ELR (cell line): ENCODE data around the gene KIF3B.
"Not testable (repeated sequence)": the region's sequence is repeated elsewhere in the genome, so short reads cannot be mapped to it uniquely, and the experiment has no call there.

ENCODE experiments used
- DNase-seq: peaks from one replicate; pipeline ENCODE4 v3.0.0-alpha.2; 2015; ENCODE audit warnings: low read depth

KIF3B gene

DNA sequence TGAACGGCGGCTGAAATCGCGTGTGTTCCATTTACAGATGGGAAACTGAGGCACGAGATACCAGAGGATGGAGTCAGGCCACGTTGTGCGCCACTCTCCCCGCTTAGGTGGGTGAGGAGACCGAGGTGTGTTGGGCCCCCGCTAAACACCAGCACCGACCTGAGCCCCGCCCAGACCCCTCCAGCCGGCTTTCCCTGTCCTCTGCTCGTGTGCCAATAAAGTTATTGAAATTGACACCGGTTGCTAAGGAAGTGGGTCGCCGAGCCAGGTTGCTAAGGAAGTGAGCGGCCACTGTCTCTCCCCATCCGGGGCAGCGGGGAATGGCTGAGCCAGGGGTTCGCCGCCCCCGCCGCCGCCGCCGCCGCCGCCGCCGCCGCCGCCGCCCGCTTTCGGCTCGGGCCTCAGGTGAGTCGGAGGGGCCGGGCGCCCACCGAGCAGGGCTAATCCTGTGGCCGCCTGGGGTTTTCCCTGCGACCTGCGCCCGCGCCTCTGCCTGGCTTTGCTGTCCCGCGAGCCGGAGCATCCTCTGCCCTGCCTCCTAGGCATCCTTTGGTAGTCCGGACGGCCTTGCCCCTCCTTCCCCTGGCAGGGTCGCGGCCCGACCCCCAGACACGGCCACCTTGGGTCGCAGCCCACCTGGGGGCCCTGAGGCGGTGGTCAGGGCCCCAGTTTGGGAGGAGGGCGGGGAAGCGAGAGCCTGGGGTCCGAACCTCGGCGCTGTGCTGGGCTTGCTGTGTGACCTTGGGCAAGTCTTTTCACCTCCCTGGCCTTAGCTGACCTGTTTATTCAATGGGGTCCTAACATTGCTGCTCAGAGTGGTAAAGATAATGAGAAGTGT is at the start of gene KIF3B:
Gene KIF3B, plus strand, starts transcription at position 291 of the 838 bp plus-strand sequence. CDS start 32,127 bp downstream, outside the sequence.
- peak; percentile 95 for DNase-seq

GRCh38 chr20:32227744-32228688 is 49.4 kb upstream of the KIF3B start:
- no peak for DNase-seq

GRCh38 chr20:32229251-32229747 is 48.2 kb upstream of the KIF3B start:
- DNase-seq = no peak

DNA sequence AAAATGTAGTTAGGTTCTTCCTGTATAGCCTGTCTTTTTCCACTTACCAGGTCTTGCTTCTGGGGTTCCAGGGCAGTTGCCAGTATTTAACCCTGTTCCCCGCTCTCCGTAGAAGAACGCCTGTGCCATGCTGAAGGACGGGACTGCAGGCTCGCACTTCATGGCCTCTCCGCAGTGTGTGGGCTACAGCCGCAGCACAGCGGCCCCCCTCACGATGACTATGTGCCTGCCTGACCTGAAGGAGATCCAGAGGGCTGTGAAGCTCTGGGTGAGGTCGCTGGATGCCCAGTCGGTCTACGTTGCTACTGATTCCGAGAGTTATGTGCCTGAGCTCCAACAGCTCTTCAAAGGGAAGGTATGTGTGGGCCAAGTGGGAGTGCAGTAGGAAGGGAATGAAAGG is 46.7 kb upstream of the KIF3B start:
- no peak for DNase-seq

GRCh38 chr20:32231245-32231644 is 46.2 kb upstream of the KIF3B start:
- peak; percentile 34 for DNase-seq

DNA sequence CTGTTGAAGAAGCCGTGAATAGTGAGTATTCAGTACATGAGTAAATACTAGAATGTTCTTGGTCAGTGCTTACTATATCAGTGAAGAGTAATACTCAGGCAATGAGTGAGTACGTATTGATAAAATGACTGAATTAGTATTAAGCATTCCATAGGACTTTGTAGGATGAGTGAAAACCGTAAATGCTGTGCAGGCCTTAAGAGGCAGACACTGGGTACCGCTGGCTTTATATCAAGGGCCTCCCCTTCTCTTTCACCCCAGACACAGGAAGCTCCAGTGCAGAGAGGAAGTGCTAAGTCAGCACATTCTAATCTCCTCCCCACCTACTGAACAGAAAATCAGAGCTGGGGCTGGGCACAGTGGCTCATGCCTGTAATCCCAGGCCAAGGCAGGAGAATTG is 45.6 kb upstream of the KIF3B start:
- peak; percentile 13 for DNase-seq

DNA sequence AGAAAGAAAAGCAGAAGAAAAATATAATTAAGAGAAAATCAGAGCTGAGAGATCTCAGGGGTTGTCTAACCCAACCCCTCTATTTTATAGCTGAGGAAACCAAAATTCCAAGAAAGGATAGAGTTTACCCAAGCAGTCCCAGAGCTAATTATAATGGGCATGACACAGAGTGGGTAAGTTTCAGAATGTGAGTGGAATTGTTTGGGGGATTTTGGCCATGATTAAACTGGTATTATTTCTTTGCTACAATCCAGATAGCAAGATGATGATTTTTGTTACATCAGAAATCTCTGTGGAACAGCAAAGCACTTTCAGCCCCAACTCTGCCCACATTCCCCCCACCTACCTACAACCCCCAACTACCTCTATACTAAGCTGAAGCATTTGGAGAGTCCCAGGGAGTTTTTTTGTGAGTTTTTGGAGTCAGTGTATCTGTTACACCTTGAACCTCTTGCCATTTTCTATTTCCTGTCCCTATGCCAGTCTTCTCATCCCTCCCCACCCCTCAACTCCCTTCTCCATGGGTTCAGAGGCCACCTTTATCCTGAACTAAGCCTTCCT is 45.0 kb upstream of the KIF3B start:
- DNase-seq = no peak

DNA sequence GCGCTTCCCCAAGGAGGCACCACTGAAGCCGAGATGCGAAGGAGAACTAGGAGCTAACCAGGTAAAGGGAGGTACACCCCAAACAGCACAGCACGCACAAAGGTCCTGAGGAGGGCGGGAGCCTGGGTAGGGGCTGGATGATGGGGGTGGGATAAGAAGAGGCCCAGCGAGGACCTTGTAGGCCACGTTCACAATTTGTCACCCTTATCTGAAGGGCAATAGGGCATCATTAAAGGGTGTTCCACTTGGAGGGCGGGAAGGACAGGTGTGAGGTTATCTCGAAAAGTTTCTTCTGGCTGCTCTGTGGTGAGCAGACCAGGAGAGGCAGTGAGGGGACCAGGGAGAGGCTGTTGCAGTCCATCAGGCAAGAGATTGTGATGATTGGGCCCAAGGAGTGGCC is 44.2 kb upstream of the KIF3B start:
- no peak for DNase-seq

- no peak for DNase-seq
Measured at GRCh38 chr20:32234135-32234808, 43.2 kb upstream of the KIF3B start.

DNA sequence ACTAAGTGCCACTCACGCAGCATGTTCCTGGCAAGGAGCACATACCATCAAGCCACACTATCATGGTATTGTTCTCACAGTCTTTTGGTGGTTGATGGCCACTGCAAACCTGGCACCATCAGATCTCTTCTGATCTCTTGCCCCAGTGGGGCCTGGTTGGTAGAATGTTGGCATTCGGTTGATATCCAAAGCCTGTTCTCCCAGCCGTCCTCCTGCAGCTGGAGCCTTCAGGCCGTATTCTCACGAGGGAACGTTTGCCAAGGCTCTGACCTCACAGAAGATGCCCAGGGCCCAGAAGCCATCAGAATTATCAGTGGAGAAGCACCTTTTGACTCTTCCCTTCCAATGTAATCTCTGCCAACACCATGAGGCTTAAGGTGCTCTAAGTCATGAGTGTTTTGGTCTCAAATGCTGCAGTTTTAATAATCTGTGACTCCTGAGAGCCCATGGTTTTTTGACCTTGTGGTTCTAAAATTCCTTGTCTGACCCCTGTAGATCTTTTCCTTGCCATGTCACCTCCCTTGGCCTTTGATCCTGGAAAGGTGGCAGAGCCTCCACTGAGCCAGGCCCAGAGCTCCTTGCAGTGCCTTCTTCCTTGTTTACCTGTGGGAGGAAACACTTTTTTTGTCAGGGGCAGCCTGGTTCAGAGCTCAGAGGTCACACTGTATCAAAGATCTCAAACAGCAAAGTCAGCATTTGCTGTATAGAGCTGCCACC is 42.0 kb upstream of the KIF3B start:
- DNase-seq = no peak

GRCh38 chr20:32236048-32236533 is 41.4 kb upstream of the KIF3B start:
- no peak for DNase-seq

DNA sequence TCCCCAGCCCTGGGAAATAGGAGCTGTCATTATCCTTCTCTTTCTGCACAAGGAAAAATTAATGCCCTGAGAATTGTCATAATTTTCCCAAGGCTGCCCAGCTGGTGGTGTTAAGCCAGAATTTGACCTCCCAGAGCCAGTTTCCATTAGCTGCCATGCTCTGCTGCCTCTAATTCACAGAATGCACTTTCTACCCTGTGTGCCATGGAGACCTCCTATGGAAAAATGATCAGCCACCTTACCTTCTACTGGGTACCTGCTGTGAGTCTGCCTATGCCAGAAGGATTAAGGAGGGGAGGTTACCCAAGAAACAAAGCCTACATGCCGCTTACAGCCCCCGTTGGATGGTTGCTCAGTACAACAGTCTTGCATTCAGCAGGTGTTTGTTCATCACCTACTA is 40.6 kb upstream of the KIF3B start:
- DNase-seq = no peak

DNA sequence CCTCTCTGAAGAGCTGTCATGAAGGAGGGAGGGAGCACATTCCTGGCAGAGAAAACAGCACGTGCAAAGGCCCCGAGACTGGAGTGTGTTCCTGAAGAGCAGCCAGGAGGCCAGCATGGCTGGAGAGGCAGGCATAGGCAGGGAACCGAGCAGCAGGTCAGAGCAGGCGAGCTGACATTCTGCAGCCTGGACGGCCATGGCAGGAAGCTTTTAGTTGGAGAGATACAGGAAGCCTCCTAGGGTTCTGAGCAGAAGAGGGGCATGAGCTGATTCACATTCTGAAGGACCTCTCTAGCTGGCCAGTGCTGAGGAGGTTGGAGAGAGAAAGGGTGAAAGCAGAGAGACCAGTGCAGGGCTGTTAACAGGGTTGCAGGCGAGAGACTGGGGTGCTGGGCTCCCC is 40.0 kb upstream of the KIF3B start:
- no peak for DNase-seq

DNA sequence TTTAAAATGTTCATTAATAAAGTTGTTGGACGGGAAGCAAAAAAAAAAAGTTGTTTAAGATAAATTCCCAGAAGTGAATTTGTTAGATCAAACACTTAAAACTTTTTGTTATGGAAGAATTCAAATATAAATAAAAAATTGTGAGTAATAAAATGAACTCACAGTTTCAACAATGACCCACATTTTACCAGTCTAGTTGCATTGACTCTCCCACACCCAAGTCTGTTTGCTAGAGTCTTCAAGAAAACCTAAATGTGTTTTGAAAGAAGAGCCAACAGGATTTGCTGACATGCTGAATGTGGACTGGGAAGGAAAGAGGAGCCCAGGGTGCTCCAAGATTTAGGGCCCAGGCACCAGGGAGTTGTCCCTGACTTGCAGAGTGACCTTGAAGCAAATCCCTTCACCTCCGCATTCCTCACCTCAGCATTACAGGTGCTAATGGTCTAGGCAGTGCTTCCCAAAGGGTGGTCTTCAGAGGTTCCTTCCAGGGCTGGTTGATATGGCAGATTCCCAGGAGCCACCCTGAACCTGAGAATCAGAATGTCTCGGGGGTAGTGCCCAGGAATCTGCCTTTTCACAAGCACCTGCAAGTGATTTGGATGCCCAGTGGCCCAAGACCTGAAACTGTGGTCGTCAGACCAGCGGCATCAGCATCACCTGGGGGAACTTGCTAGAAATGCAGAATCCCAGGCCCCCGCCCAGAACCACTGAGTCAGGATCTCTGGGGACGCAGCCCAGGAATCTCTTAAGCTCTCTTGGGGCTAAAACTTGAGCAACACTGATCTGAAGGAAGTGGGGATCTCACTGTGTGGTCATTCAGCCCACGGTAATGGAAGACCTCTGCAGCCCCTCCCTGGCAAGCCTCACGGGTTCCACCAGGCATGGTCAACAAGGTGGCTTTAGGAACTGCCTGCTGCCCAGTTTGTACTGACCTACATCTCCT is 38.7 kb upstream of the KIF3B start:
- DNase-seq = no peak

DNA sequence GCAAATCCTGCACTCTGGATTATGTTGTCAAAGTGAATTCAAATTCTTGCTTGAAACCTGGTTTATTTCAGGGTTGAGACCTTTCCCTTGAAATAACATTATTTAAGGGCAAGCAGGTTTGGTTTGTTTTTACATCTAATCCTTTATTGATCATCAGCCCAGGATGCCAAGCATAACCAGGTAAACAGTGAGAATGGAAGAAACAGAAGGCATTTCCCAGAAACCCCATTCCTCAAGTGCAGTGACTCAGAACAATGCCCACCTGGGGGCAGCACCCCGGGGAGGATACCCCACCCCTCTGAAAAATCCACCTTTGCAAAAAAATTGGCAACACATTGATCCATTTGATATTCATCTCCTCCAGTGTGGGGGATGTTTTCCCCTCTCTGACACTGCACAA is 37.2 kb upstream of the KIF3B start:
- DNase-seq = no peak

DNA sequence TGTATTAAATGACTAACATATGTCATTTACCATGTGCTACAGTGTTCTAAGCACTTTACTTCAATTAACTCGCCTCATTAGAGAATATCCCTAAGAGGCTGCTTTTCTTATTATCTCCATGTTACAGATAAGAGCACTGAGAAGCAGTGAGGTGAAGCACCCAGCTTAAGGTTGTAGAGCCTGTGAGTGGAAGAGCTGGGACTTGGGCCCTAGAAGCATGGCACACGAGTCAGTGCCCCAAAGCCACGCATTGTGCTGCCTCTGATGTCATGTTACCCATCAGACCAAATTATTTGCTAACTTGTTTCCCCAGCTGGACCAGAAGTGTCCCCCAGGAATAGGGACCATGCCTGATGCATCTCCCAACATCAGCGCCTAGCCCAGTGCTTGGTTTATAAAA is 35.6 kb upstream of the KIF3B start:
- DNase-seq = no peak

DNA sequence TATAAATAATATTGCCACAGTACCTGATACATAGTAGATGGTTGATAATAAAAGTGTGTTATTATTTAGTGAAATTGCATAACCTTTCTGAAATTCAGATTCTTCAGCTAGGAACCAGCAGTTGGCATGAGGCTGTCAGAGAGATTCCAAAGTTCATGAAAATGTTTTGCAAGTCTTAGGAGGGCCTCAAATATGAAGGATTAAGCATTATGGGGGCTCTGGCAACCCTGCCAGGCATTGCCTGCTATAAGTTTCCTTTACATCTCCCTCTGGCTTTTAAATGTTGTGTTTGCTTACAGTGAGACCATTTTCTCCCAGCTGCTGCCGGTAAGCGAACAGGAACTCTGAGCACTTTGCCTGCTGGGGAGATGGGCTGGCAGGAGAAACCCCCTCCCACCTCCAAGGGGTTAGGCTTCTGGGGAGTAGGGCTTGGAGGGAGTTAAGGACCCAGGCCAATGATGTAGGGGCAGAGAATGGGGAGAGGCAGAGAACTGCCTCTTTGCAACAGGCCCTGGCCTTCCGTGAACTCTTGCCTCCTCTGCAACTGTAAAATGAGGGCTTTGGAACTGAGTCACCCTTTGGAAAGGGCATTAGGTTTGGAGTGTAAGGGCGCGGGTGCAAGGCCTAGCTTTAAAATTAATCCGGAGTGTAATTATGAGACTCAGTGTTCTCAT is 33.2 kb upstream of the KIF3B start:
- no peak for DNase-seq

- DNase-seq = no peak
Measured at GRCh38 chr20:32244959-32245358, 32.5 kb upstream of the KIF3B start.

DNA sequence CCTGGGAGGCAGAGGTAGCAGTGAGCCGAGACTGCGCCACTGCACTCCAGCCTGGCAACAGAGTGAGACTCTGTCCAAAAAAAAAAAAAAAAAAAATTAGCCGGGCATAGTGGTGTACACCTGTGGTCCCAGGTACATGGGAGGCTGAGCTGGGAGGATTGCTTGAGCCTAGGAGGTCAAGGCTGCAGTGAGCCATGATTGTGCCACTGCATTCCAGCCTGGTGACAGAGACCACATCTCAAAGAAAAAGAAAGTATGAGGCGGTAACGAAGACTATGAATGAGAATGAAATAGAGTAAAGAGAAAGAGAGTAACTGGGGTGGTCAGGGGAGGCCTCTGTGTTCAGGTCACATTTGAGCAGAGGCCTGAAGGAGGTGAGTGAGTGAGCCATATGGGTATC is 31.2 kb upstream of the KIF3B start:
- DNase-seq = not testable (repeated sequence)
